Endothelial cell of umbilical vein (primary cell): ENCODE results near the gene INPP5E. TPM values are rescaled to one million over a fixed set of nuclear protein-coding genes. Genes with fewer than 3 reads are reported as not detected.

Experiments
- BruUV-seq: library from RNA; stranded (reverse); fragments of 400-500 nt; replicated peaks from 2 replicates; lab custom pipeline; 2021; lab: Mats Ljungman, UMichigan
- CTCF ChIA-PET: fragments of 300-600, 350-600 bp; sonication (Branson Sonifier 250); formaldehyde crosslinking; loops from one replicate; lab custom pipeline; 2021; ENCODE audit warnings: antibody characterized with exemption, inconsistent platforms; lab: Charles Lee
- POLR2A ChIA-PET: fragments of 300-600, 350-600 bp; sonication (Branson Sonifier 250); formaldehyde crosslinking; loops from one replicate; lab custom pipeline; 2021; ENCODE audit warnings: antibody characterized with exemption, inconsistent platforms; lab: Charles Lee
- DNase-seq: peaks from one replicate; pipeline ENCODE4 v3.0.0-alpha.2; 2011; ENCODE audit warnings: low read depth, low spot score
- FAIRE-seq: peaks from 2 replicates; lab custom pipeline; 2011; peaks lifted over from hg19 to GRCh38; lab: Jason Lieb, UNC
- H2AFZ ChIP-seq: 2 replicates; pipeline ENCODE4 v1.6.0; 2012; ENCODE audit warnings: low read depth, low read length, control low read depth, inconsistent platforms
- H3K27ac ChIP-seq: 2 replicates; pipeline ENCODE4 v1.5.1; 2011; ENCODE audit warnings: low read depth, mild to moderate bottlenecking, control low read depth, low read length, moderate library complexity; ENCODE audit not compliant: insufficient read depth
- H3K27me3 ChIP-seq, 2 experiments: 2 replicates each; pipeline versions ENCODE4 v1.6.0 to v1.6.1; 2011; ENCODE audit warnings: low read length in 2 of 2, mixed read lengths in 1 of 2; ENCODE audit not compliant: control insufficient read depth in 2 of 2, insufficient read depth in 2 of 2
- H3K36me3 ChIP-seq, 2 experiments: 2 replicates in 1 of 2; 3 replicates in 1 of 2; pipeline ENCODE4 v1.5.1; 2011; ENCODE audit warnings: low read length in 2 of 2, mild to moderate bottlenecking in 1 of 2, moderate library complexity in 1 of 2; ENCODE audit not compliant: control insufficient read depth in 2 of 2, insufficient read depth in 2 of 2; ENCODE audit errors: extremely low read depth in 1 of 2
- H3K4me1 ChIP-seq: 3 replicates; pipeline ENCODE4 v1.5.1; 2011; ENCODE audit warnings: mild to moderate bottlenecking, low read length; ENCODE audit not compliant: control insufficient read depth, insufficient read depth; ENCODE audit errors: extremely low read depth
- H3K4me2 ChIP-seq: 2 replicates; pipeline ENCODE4 v1.6.1; 2011; ENCODE audit warnings: low read length, control low read depth, mixed read lengths; ENCODE audit not compliant: insufficient read depth
- H3K4me3 ChIP-seq, 3 experiments: fragments of 200-600 bp in 1 of 3; sonication (generic), shearing (Covaris generic) in 1 of 3; replicated peaks in 1 of 3; 2 replicates each; pipeline ENCODE4 v1.5.1; 2011 to 2016; ENCODE audit warnings: control low read depth in 3 of 3, low read length in 3 of 3, mild to moderate bottlenecking in 2 of 3, inconsistent platforms in 1 of 3, low read depth in 1 of 3, moderate library complexity in 1 of 3; ENCODE audit not compliant: insufficient read depth in 1 of 3
- H3K79me2 ChIP-seq: 2 replicates; pipeline ENCODE4 v1.6.0; 2012; ENCODE audit warnings: low read length, inconsistent platforms; ENCODE audit not compliant: control insufficient read depth, insufficient read depth
- H3K9ac ChIP-seq: replicated peaks from 2 replicates; pipeline ENCODE3; 2011; ENCODE audit warnings: low read length, control low read depth; ENCODE audit not compliant: insufficient read depth; ENCODE audit errors: extremely low read depth
- H3K9me1 ChIP-seq: replicated peaks from 3 replicates; pipeline ENCODE4 v1.6.0; 2011; ENCODE audit warnings: mild to moderate bottlenecking, low read length; ENCODE audit not compliant: control insufficient read depth, insufficient read depth; ENCODE audit errors: extremely low read depth
- H3K9me3 ChIP-seq: replicated peaks from 2 replicates; pipeline ENCODE4 v1.5.1; 2012; ENCODE audit warnings: low read length, inconsistent platforms; ENCODE audit not compliant: control insufficient read depth, insufficient read depth
- H4K20me1 ChIP-seq: replicated peaks from 2 replicates; pipeline ENCODE3; 2011; ENCODE audit warnings: mild to moderate bottlenecking, low read length; ENCODE audit not compliant: control insufficient read depth, insufficient read depth; ENCODE audit errors: extremely low read depth
- EZH2 ChIP-seq: IDR thresholded peaks from 2 replicates; pipeline ENCODE4 v1.6.1; 2012; ENCODE audit warnings: borderline replicate concordance, low read depth, mild to moderate bottlenecking, moderate library complexity, low read length, inconsistent platforms; ENCODE audit not compliant: severe bottlenecking
- FOS ChIP-seq: IDR thresholded peaks from 2 replicates; pipeline ENCODE4 v1.6.1; 2011; ENCODE audit warnings: mild to moderate bottlenecking, low read length, moderate library complexity, borderline replicate concordance; ENCODE audit not compliant: insufficient read depth
- POLR2A ChIP-seq: IDR thresholded peaks from 2 replicates; pipeline ENCODE4 v1.6.1; 2012; ENCODE audit warnings: low read depth, mild to moderate bottlenecking, control low read depth, low read length
- POLR2AphosphoS5 ChIP-seq: IDR thresholded peaks from 2 replicates; pipeline ENCODE4 v1.6.1; 2012; ENCODE audit warnings: low read depth, mild to moderate bottlenecking, control low read depth, low read length, moderate library complexity; ENCODE audit not compliant: insufficient read depth
- dilution Hi-C: fragments of 300-500 bp; cut with MboI; formaldehyde crosslinking; loops from one replicate; pipeline ENCODE4 v1.15.0; 2019; ENCODE audit warnings: low sequenced_read_pairs; ENCODE audit not compliant: extremely low pct_ligation_motif_present
- intact Hi-C: fragments of 100-400 bp; cut with micrococcal nuclease; formaldehyde crosslinking; loops from one replicate; pipeline ENCODE4 v1.10.0; 2022
- polyA plus RNA-seq, 4 experiments: library from polyadenylated mRNA; depleted of rRNA in 3 of 4; stranded (reverse) in 3 of 4; unstranded in 1 of 4; fragments of >200 nt; gene quantifications; 2 replicates each; pipeline versions ENCODE4 v1.2.1 to v1.2.3, GENCODE V29; 2011 to 2012; ENCODE audit warnings: missing spikeins in 1 of 4
- total RNA-seq: library from RNA; stranded (reverse); gene quantifications from 2 replicates; pipeline ENCODE4 v1.2.3, GENCODE V29; 2021

The INPP5E gene
- total and polyA plus RNA-seq, 2 donors (not counting 3 experiments of a cell fraction or from before 2014, with no cell fraction given), result 15.0 to 24.5 TPM

GRCh38 chr9:136379003-136379287 lies 60.7 kb downstream of the INPP5E start:
- dilution Hi-C loops, result no loop called here

More at GRCh38 chr9:136379003-136379287, 60.7 kb downstream of the INPP5E start:
- Histone ChIP-seq H3K4me3 (no peak overlapping the region), H4K20me1 (no peaks in the 10 kb centered on the region), H3K9me3 (no peaks in the 10 kb centered on the region), H3K4me1 (no peaks in the 10 kb centered on the region), H3K27me3 (no peaks in the 10 kb centered on the region), H3K9me1 (no peaks in the 10 kb centered on the region), H3K27ac (no peak overlapping the region), H3K36me3 (peaks cover 4 to 46% of the 10 kb centered on the region in 2 experiments), H3K4me2 (no peak overlapping the region), H3K79me2 (no peaks in the 10 kb centered on the region), H2AFZ (no peak overlapping the region), H3K9ac (no peak overlapping the region)
- intact Hi-C loops, result no loop called here
- POLR2A ChIA-PET, result no interaction called here
- DNase-seq (no peak), FAIRE-seq (no peak)
- TF ChIP-seq FOS, result no peak
- TF ChIP-seq POLR2AphosphoS5, result no peak
- no peak for TF ChIP-seq EZH2
- no peak for TF ChIP-seq POLR2A
- CTCF ChIA-PET, result interaction anchor here (1.1 to 1.3 kb wide), 3 partner anchors 8 to 22 kb away, joined by 3 to 4 read pairs (median 4); no protein-coding TSS in a partner anchor
- BruUV-seq, result no TSS peak

Other genes with a start within 250 kb of the INPP5E start
- not detected in 2 replicates for gene LHX3, start 234.7 kb downstream of the INPP5E start, total RNA-seq
- not detected in 2 replicates for gene LHX3, start 234.7 kb downstream of the INPP5E start, polyA plus RNA-seq
- gene QSOX2, start 194.0 kb downstream of the INPP5E start, total RNA-seq, result 20.9 and 23.4 TPM in 2 replicates
- gene QSOX2, start 194.0 kb downstream of the INPP5E start, polyA plus RNA-seq, result 14.5 and 16.4 TPM in 2 replicates
- gene CCDC187, start 135.8 kb downstream of the INPP5E start, total RNA-seq, result not detected in 2 replicates
- gene CCDC187, start 135.8 kb downstream of the INPP5E start, polyA plus RNA-seq, result not detected in 2 replicates
- gene GPSM1, start 112.3 kb downstream of the INPP5E start, total RNA-seq, result 42.8 and 47.1 TPM in 2 replicates
- 34.6 and 40.3 TPM in 2 replicates for gene GPSM1, start 112.3 kb downstream of the INPP5E start, polyA plus RNA-seq
- gene DNLZ, start 76.1 kb downstream of the INPP5E start, total RNA-seq, result 26.9 and 27.5 TPM in 2 replicates
- 23.0 and 38.4 TPM in 2 replicates for gene DNLZ, start 76.1 kb downstream of the INPP5E start, polyA plus RNA-seq
- 0.16 and 0.71 TPM in 2 replicates for gene CARD9, start 66.2 kb downstream of the INPP5E start, total RNA-seq
- gene CARD9, start 66.2 kb downstream of the INPP5E start, polyA plus RNA-seq, result 0.19 and 0.22 TPM in 2 replicates
- 14.7 and 17.5 TPM in 2 replicates for gene SNAPC4, start 39.7 kb downstream of the INPP5E start, total RNA-seq
- gene SNAPC4, start 39.7 kb downstream of the INPP5E start, polyA plus RNA-seq, result 6.7 and 8.4 TPM in 2 replicates
- 47.3 and 61.6 TPM in 2 replicates for gene ENTR1, start 29.2 kb downstream of the INPP5E start, total RNA-seq
- gene ENTR1, start 29.2 kb downstream of the INPP5E start, polyA plus RNA-seq, result 32.4 and 36.0 TPM in 2 replicates
- gene PMPCA, start 29.2 kb downstream of the INPP5E start, total RNA-seq, result 75.3 and 77.2 TPM in 2 replicates
- 66.7 and 69.0 TPM in 2 replicates for gene PMPCA, start 29.2 kb downstream of the INPP5E start, polyA plus RNA-seq
- 76.7 and 80.6 TPM in 2 replicates for gene SEC16A, start 43.2 kb upstream of the INPP5E start, total RNA-seq
- gene SEC16A, start 43.2 kb upstream of the INPP5E start, polyA plus RNA-seq, result 33.5 and 34.5 TPM in 2 replicates
- 153 and 161 TPM in 2 replicates for gene NOTCH1, start 106.2 kb upstream of the INPP5E start, total RNA-seq
- 27.0 and 31.7 TPM in 2 replicates for gene NOTCH1, start 106.2 kb upstream of the INPP5E start, polyA plus RNA-seq
- 1,042 and 1,043 TPM in 2 replicates for gene EGFL7, start 223.1 kb upstream of the INPP5E start, total RNA-seq
- gene EGFL7, start 223.1 kb upstream of the INPP5E start, polyA plus RNA-seq, result 1,377 and 1,605 TPM in 2 replicates
- gene AGPAT2, start 247.6 kb upstream of the INPP5E start, total RNA-seq, result 43.0 and 45.5 TPM in 2 replicates
- 55.3 and 72.1 TPM in 2 replicates for gene AGPAT2, start 247.6 kb upstream of the INPP5E start, polyA plus RNA-seq